Astrocyte of the spinal cord (primary cell): ENCODE results near the gene NPIPB13.
A peak's percentile ranks its signal among the peaks of the same experiment; 100 is the strongest.
"Not testable (repeated sequence)": the region's sequence is repeated elsewhere in the genome, so short reads cannot be mapped to it uniquely, and the experiment has no call there.

Experiments used
- DNase-seq: peaks from one replicate; pipeline ENCODE4 v3.0.0; 2011; ENCODE audit warnings: low read depth, low spot score
- H3K4me3 ChIP-seq: 2 replicates; pipeline ENCODE4 v1.5.1; 2011; ENCODE audit warnings: low read depth, mild to moderate bottlenecking, low read length, moderate library complexity
- in situ Hi-C: cut with HindIII; loops from 2 replicates; pipeline ENCODE4 v1.10.0; 2017; ENCODE audit warnings: low sequenced_read_pairs

NPIPB13 gene

DNA sequence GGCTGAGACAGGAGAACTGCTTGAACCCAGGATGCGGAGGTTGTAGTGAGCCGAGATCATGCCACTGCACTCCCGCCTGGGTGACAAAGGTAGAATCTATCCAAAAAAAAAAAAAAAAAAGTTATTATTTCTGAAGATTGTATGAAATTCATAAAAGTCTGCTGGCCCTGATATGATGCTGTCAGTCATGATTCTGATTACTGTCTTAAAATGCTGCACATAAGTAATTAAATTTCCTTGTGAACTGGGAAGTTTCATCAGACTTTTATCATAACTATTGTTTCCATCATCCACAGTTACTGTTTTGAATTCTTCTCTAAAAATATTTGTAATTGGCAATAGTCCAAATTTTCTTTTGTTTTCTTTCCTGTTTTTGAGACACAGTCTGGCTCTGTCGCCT lies at the start of gene NPIPB13:
NPIPB13 (minus strand) TSS at position 101 of the 400 bp plus-strand sequence. CDS start 2,906 bp downstream, outside the sequence.
- H3K4me3 ChIP-seq, DNase-seq, in situ Hi-C loops: not testable (repeated sequence)

DNA sequence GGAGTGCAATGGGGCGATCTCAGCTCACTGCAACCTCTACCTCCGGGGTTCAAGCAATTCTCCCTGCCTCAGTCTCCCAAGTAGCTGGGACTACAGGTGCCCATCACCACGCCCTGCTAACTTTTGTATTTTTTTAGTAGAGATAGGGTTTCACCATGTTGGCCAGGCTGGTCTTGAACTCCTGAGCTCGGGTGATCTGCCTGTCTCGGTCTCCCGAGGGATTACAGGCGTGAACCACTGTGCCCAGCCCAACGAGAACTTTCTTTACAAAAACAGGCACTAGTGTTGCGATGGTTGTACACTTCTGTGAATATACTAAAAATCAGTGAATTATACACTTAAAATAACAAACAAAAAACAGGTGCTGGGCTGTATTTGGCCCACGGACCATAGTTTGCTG lies 34.1 kb upstream of the NPIPB13 start:
- DNase-seq, in situ Hi-C loops, H3K4me3 ChIP-seq: not testable (repeated sequence)

DNA sequence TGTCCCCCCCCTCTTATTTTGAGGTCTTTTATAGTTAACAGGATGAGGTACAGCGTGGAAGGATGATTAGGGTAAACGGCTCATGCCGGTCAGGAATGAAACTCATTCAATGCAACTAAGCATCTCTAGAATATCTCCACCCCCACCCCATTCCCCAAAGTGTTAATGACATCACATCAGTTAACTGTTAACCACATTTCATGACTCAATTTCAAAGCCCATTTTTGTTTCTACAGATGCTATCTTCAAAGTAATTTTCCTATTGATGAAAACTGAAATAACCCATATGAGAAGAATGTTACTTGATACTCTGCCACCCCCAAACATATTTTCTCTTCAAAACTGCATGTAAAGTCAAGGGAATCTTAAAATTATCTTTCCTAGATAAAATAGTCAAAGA lies 30.2 kb upstream of the NPIPB13 start:
- H3K4me3 ChIP-seq, in situ Hi-C loops, DNase-seq: not testable (repeated sequence)

DNA sequence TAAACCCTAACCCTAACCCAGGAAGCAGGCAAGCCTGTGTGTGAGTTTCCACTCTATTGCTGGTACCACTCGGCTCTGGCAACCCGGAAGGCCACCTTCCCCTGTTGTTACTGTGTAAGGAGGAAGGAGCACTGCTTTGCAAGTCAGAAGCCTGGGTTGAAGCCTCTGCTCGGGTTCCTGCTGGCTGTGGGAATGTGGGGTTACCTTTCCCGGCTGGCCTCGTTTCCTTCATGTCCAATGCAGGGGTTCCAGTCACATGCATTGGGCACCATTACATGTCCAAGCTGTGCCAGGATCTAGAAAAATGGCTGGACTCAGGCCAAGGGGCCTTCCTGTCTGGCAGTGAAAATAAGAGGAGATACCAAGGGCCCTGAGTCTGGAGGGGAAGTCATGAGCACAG lies 31.2 kb downstream of the NPIPB13 start:
- DNase-seq, in situ Hi-C loops, H3K4me3 ChIP-seq: not testable (repeated sequence)

DNA sequence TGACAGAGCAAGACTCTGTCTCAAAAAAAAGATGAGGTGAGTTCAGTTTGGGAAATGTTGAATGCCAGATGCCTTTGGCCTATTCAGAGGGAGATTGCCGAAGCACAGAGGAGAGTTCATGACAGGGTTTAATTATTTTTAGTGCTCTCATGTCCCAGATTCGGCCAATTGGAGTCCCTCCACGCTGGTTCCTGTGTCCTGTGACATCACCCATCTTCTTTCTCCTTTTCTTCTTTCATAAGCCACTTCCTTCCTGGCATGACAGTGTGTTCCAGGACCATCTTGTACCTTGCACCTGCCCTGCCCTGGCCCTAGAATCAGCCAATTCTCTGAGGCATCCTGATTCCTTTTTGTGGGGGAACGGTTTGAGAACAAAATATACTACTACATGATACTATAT lies 36.9 kb downstream of the NPIPB13 start:
- DNase-seq, in situ Hi-C loops: not testable (repeated sequence)

DNA sequence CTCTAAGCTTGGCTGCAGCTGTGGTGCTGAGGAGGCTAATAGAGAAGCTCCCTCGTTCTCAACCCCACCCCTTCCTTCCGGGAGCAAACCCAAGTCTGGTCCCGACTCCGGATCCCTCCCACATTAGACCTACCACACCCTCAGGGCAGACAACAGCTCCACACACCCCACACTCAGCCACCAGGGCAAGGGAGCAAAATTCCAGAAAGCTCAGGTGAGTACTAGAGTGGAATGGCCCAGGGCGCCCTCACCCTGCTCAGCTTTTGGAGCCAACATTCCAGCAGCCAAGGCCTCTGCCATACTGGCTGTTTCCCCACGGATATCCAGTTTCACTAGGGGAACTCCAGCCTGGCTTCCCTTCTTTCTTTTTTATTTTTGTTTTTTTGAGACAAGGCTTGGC lies 39.2 kb downstream of the NPIPB13 start:
- DNase-seq, in situ Hi-C loops: not testable (repeated sequence)

More for the DNA sequence above, 36.9 kb downstream of the NPIPB13 start:
- H3K4me3 ChIP-seq: not testable (repeated sequence)

DNA sequence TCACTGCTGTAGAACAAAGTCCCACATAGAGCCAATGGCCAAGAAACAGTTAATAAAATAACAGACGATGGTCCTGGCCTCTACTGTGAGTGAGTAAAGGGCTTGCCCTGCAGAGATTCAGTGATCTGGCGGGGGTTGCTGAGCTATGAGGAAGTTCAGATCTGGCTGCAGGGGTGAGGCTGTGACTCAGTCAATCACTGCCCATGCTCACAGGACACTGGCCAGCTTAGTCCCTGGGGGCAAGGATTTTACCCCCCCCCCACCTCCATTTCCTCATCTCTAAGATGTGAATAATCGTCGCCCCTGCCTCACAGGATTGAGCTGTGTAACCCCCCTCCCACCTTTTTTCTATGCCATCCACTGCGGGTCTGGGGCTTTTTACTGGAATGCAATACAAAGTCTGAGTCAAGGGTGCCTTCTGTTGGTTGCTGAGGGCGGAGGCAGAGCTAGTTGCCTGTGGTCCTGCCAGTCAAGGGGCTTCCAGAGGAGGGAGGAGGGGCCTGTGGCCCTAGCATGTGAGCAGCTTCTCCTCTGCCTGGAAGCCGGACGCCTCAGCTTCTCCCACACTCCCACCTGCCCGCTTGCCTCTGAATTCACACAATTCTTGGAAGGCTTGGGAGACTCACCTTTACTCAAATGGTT lies 41.1 kb downstream of the NPIPB13 start:
- H3K4me3 ChIP-seq, DNase-seq, in situ Hi-C loops: not testable (repeated sequence)

More for the DNA sequence above, 39.2 kb downstream of the NPIPB13 start:
- not testable (repeated sequence) for H3K4me3 ChIP-seq

DNA sequence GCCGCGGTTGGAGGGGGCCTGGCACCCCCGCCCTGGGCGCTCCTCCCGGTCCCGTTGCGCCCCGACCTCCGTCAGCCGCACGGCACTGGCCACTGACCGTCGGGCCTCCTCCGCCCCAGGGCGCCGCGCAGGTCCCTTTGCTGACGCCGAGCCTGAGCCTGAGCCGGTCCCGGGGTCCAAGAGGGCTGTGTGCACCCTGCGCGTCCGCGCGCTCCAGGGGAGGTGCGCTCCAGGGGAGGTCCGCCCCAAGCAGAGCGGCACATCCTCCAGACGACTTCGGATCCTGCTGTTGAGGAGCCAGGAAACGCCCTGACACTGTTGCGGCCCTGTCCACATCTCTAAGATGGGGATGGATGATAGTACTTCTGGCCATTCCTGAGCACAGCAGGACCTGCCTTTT lies 42.0 kb downstream of the NPIPB13 start:
- H3K4me3 ChIP-seq, in situ Hi-C loops, DNase-seq: not testable (repeated sequence)

DNA sequence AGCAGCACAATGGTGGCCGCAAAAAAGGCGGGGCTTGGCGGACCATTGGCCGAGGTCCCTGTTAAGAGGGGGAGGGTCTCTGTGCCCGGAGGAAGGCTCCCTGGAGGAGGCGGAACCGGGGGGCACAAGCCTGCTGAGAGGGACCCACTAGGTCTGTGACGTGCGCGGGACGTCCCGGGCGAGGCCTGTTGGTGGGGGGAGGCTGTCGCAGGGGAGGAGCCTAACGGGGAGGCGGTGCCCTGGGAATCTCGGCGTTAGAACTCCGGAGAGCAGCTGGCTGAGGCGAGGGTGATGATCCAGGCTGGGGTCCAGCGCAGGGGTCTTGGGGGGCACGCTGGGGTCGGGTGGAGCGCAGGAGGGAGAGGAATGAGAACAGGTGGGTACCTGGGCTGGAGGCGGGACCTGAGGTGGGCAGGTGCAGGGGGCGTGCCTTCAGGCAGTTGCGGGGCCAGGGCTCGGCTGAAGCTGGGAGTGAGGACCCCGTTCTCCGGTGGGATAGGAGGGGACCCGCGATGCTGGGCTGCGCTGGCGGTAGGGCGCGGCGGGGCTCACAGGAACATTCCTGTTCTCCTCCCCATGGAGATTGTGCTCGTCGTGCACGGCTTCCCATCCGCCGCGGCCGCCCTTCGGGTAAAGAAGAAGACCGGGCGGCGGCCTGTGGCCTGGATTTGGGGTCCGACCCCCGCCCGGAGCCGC lies 42.6 kb downstream of the NPIPB13 start:
- not testable (repeated sequence) for DNase-seq

DNA sequence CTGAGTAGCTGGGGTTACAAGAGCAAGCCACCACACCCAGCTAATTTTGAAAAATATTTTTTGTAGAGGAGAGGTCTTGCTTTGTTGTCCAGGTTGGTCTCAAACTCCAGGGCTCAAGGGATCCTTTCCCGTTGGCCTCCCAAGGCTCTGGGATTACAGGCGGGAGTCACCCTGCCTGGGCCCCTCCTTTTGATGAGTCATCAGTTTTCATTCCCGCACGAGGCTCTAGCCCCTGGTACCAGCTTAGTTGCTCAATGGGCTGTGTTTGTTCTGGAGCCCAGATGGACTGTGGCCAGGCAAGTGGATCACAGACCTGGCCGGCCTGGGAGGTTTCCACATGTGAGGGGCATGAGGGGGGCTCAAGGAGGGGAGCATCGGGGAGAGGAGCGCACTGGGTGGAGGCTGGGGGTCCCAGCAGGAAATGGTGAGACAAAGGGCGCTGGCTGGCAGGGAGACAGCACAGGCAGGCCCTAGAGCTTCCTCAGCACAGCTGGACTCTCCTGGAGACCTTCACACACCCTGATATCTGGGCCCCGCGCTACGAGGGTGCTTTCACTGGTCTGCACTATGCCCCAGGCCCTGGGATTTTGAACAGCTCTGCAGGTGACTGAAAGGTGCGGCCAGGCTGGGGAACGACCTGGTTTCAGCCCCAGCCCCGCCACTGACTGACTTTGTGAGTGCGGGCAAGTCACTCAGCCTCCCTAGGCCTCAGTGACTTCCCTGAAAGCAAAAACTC lies 48.5 kb downstream of the NPIPB13 start:
- in situ Hi-C loops, H3K4me3 ChIP-seq, DNase-seq: not testable (repeated sequence)

More for the DNA sequence above, 42.6 kb downstream of the NPIPB13 start:
- peak overlapping the region; percentile 31 for H3K4me3 ChIP-seq
- in situ Hi-C loops: not testable (repeated sequence)

DNA sequence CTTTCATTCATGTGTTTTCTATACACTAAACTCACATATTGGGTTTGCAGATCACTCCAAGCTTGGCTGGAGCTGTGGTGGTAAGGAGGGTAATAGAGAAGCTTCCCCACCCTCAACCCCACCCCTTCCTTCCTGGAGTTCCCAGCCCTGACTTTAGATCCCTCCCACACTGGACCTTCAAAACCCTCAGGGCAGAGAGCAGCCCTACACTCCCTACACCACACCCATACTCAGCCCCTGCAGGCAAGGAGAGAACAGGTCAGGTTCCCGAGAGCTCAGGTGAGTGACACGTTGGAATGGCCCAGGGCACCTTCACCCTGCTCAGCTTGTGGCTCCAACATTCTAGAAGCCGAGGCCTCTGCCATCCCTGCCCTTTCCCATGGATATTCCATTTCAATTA lies 49.2 kb downstream of the NPIPB13 start, which contains the start of gene SULT1A3:
SULT1A3 (plus strand) TSS at position 207 of the 400 bp plus-strand sequence. CDS start 1,474 bp downstream, outside the sequence.
- H3K4me3 ChIP-seq, in situ Hi-C loops, DNase-seq: not testable (repeated sequence)
